Measurements from ENCODE around the gene MRTO4.

DNA sequence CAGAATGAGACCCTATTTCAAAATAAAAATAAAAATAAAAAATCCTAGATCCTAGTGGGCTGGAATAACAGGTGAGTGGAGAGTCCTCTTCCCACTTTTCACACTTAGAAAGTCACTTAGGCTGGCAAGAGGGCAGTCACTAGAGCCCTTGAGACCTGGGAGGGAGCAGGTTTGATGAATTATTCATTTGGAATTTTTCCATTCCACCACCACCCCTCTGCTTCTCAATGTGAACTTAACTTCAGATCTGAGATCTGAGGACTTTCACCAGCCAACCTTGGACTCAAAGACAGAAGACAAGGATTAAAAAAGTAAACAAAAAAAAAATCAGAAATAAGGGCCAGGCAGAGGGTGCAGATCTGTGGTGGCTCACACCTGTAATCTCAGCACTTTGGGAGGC lies 20.5 kb downstream of the MRTO4 start:
- TF ChIP-seq, protein P1, sequence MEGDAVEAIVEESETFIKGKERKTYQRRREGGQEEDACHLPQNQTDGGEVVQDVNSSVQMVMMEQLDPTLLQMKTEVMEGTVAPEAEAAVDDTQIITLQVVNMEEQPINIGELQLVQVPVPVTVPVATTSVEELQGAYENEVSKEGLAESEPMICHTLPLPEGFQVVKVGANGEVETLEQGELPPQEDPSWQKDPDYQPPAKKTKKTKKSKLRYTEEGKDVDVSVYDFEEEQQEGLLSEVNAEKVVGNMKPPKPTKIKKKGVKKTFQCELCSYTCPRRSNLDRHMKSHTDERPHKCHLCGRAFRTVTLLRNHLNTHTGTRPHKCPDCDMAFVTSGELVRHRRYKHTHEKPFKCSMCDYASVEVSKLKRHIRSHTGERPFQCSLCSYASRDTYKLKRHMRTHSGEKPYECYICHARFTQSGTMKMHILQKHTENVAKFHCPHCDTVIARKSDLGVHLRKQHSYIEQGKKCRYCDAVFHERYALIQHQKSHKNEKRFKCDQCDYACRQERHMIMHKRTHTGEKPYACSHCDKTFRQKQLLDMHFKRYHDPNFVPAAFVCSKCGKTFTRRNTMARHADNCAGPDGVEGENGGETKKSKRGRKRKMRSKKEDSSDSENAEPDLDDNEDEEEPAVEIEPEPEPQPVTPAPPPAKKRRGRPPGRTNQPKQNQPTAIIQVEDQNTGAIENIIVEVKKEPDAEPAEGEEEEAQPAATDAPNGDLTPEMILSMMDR (IDR thresholded peaks at IDR 0.05 in 8 of 11, conservative IDR thresholded peaks at IDR 0.05 in 3 of 11): no peak
- no peak for TF ChIP-seq POLR2A (IDR thresholded peaks at IDR 0.05)
- no peak for TF ChIP-seq POLR2AphosphoS5 (IDR thresholded peaks at IDR 0.05)

All from spleen (tissue), 7 donors.